ENCODE measurements around the gene REV1. TPM values are rescaled to one million over a fixed set of nuclear protein-coding genes. Genes with fewer than 3 reads are reported as not detected.
"Not testable (repeated sequence)": the region's sequence is repeated elsewhere in the genome, so short reads cannot be mapped to it uniquely, and the experiment has no call there.

REV1 gene
- total and polyA plus RNA-seq, 11 donors: 14.7 to 76.1 (median 32.2) TPM

DNA sequence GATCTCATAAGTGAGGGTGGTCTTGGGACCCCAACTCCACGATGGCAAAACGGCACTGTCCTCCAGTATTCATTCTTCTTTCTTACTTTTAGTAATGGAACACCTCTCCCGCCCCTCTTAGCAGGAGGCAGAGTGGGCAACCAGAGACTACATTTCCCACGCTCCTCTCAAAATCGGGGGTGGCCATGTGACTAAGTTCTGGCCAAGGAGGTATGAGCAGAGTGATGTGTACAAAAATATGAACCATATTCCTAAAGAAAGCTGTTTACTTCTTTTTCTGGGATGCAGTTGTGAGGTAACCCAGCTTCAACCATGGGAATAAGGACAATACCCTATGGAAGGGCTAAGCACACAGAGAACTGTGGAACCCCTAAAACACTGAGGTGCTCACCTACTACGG is 12.8 kb downstream of the REV1 start:
- H3K27ac ChIP-seq: peak overlapping the region in 7 of 12 donors; percentile 7 to 47 (median 17)
- DNase-seq: no peak

DNA sequence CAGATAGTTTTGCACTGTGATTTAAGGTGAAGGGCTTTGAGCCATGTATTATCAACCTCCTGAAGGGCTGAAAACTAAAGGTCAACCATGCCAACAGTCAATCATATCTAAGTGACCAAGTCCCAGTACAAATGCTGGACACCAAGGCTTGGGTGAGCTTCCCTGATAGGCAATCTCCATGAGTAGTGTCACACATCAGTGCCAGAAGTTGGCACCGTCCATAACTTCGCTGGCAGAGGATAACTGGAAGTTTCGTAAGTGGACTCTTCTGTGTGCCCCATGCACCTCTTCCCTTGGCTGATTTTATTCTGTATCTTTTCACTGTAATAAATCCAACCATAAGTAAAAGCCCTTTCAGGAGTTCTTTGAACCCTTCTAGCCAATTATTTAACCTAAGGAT is 13.2 kb downstream of the REV1 start:
- 45 to 62% (median 55%) methylated on average over 3 of the region's 3 CpGs for WGBS, 4 donors
- Histone ChIP-seq H3K27me3 (no peaks in the 10 kb centered on the region), H3K36me3 (no peaks in the 10 kb centered on the region), H3K4me3 (no peak overlapping the region), H3K4me1 (peaks cover 5 to 86% (median 75%) of the 10 kb centered on the region in 12 donors), H3K9me3 (no peaks in the 10 kb centered on the region), H3K27ac (peak overlapping the region in 10 of 12 donors; percentile 7 to 47 (median 24))
- intact Hi-C loops (cut with DNase I): no loop called here
- ATAC-seq: peak; percentile 38 to 88 (median 68)
- DNase-seq: peak in 2 of 5 donors; percentile 41 to 67
- TF ChIP-seq POLR2A (IDR thresholded peaks at IDR 0.05): no peak
- TF ChIP-seq, protein P1, sequence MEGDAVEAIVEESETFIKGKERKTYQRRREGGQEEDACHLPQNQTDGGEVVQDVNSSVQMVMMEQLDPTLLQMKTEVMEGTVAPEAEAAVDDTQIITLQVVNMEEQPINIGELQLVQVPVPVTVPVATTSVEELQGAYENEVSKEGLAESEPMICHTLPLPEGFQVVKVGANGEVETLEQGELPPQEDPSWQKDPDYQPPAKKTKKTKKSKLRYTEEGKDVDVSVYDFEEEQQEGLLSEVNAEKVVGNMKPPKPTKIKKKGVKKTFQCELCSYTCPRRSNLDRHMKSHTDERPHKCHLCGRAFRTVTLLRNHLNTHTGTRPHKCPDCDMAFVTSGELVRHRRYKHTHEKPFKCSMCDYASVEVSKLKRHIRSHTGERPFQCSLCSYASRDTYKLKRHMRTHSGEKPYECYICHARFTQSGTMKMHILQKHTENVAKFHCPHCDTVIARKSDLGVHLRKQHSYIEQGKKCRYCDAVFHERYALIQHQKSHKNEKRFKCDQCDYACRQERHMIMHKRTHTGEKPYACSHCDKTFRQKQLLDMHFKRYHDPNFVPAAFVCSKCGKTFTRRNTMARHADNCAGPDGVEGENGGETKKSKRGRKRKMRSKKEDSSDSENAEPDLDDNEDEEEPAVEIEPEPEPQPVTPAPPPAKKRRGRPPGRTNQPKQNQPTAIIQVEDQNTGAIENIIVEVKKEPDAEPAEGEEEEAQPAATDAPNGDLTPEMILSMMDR (IDR thresholded peaks at IDR 0.05): no peak

More for the DNA sequence above, 12.8 kb downstream of the REV1 start:
- Histone ChIP-seq H3K36me3 (no peaks in the 10 kb centered on the region), H3K4me3 (no peak overlapping the region), H3K27me3 (no peaks in the 10 kb centered on the region), H3K4me1 (peaks cover 5 to 86% (median 75%) of the 10 kb centered on the region in 12 donors), H3K9me3 (no peaks in the 10 kb centered on the region)
- no peak for TF ChIP-seq POLR2A (IDR thresholded peaks at IDR 0.05)
- TF ChIP-seq, protein P1 (IDR thresholded peaks at IDR 0.05): no peak
- WGBS, 4 donors: 96 to 97% (median 97%) methylated on average over 6 of the region's 6 CpGs
- ATAC-seq: no peak
- intact Hi-C loops (cut with DNase I): no loop called here

DNA sequence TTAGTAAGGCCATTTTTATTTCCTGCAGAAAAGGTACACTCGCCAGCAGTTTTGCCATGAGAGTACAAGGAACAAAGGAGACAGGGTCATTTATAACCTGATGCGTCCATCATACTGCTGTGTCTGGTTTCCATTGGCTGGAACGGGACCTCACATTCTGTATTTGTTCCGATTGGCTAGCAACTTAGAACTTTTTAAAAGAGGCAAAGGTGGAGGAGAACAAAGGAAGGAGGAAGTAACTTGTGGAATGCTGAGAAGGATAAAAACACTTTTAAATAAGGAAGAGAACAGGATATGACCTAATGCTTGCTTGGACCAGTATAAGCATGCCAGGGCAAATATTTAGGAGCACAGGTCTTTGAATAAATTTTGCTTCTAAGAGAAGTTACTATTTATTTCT is 14.7 kb downstream of the REV1 start:
- H3K9me3 ChIP-seq; H3K27me3 ChIP-seq; ATAC-seq; H3K36me3 ChIP-seq; H3K4me3 ChIP-seq; DNase-seq; intact Hi-C loops (cut with DNase I): not testable (repeated sequence)
- Histone ChIP-seq H3K27ac (peak overlapping the region in 5 of 12 donors; percentile 26 to 47 (median 37)), H3K4me1 (peaks cover 6 to 86% (median 74%) of the 10 kb centered on the region in 12 donors)
- 61 to 77% (median 68%) methylated on average over 4 of the region's 4 CpGs for WGBS, 4 donors

DNA sequence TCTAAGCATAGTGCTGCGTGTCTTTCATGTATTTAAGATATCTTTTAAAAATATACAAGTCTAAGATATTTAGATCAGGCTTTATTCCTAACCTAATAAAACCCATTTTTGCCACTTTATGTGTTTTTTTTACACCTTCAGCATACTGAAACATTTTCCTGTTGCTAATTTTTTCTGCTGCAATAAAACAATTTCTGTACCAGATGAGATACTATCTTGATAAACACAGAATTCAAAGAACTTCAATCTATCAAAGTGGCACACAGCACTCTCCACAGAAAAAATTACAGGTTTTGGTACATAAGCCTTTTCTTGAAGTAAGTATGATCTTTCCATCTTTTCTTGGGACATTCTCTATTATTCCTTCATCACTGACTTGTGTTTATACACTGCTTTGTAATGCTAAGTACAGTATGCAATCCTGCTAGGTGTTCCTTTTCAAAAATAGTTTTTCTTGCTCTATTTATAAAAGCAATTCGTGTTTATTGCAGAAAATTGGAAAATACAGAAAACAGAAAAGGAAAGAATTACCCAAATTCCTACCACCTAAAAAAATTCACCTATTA is 16.2 kb downstream of the REV1 start:
- H3K4me3 ChIP-seq: no peak overlapping the region
- H3K36me3 ChIP-seq: no peaks in the 10 kb centered on the region
- no peaks in the 10 kb centered on the region for H3K27me3 ChIP-seq
- intact Hi-C loops (cut with DNase I): no loop called here
- H3K4me1 ChIP-seq: peaks cover 4 to 90% (median 72%) of the 10 kb centered on the region in 12 donors
- TF ChIP-seq, protein P1 (IDR thresholded peaks at IDR 0.05): no peak
- no peak for TF ChIP-seq POLR2A (IDR thresholded peaks at IDR 0.05)
- H3K9me3 ChIP-seq: peaks cover 0 to 7% (median 0%) of the 10 kb centered on the region in 12 donors
- no peak for ATAC-seq
- DNase-seq: no peak
- H3K27ac ChIP-seq: peak overlapping the region in 5 of 12 donors; percentile 10 to 30 (median 18)
- 48 to 58% (median 55%) methylated on average over 2 of the region's 2 CpGs for WGBS, 4 donors

DNA sequence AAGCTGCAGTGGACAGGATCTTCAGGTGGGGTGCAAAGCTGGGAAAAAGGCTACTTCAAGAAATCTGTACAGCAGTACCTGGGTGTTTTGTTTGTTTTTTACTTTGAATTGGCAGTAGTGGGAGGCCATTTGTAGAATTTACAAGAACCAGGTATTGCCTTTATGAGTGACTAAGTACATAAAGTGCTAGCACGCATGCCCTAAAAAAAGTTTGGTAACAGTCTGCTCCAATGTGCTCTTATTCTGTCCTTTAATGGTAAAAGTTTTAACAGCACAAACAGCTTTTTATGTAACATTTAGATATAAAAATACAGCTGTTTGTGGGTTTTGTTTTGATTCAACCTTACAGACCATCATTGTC is 17.2 kb downstream of the REV1 start:
- ATAC-seq (no peak), DNase-seq (no peak)
- H3K27ac ChIP-seq: peak overlapping the region in 5 of 12 donors; percentile 11 to 30 (median 18)
- peaks cover 0 to 90% (median 63%) of the 10 kb centered on the region in 12 donors for H3K4me1 ChIP-seq
- no peaks in the 10 kb centered on the region for H3K27me3 ChIP-seq
- WGBS, 4 donors: 73 to 89% (median 84%) methylated on average over 1 of the region's 1 CpG
- H3K36me3 ChIP-seq: no peaks in the 10 kb centered on the region
- TF ChIP-seq POLR2A (IDR thresholded peaks at IDR 0.05): no peak
- TF ChIP-seq, protein P1 (IDR thresholded peaks at IDR 0.05): no peak
- intact Hi-C loops (cut with DNase I): no loop called here
- H3K9me3 ChIP-seq: peaks cover 0 to 7% (median 0%) of the 10 kb centered on the region in 12 donors
- no peak overlapping the region for H3K4me3 ChIP-seq
